T-helper 2 cell treated with Interferon-gamma antibody and Interleukin-4, amounts not matched to agents 100 ng/mL and 5 ng/mL, for 36 hours (primary cell): ENCODE results near the gene MYH14. TPM values are rescaled to one million over a fixed set of nuclear protein-coding genes. Genes with fewer than 3 reads are reported as not detected.

Source experiments
- intact Hi-C: fragments of 100-400 bp; cut with micrococcal nuclease; formaldehyde crosslinking; loops from one replicate; pipeline ENCODE4 v1.15.1; 2023
- total RNA-seq: library from RNA; stranded (reverse); gene quantifications from 2 replicates; pipeline ENCODE4 v1.2.3, GENCODE V29; 2022

MYH14 gene
- total RNA-seq, 1 donor from 2014 or later, result not detected

GRCh38 chr19:50288954-50289353 is 85.5 kb downstream of the MYH14 start:
- intact Hi-C loops, result no loop called here

- intact Hi-C loops, result no loop called here
Observed at GRCh38 chr19:50290011-50290410, 86.6 kb downstream of the MYH14 start.

- intact Hi-C loops, result no loop called here
Observed at GRCh38 chr19:50290775-50291174, 87.4 kb downstream of the MYH14 start.

- intact Hi-C loops, result no loop called here
Observed at GRCh38 chr19:50292216-50292827, 88.9 kb downstream of the MYH14 start.

DNA sequence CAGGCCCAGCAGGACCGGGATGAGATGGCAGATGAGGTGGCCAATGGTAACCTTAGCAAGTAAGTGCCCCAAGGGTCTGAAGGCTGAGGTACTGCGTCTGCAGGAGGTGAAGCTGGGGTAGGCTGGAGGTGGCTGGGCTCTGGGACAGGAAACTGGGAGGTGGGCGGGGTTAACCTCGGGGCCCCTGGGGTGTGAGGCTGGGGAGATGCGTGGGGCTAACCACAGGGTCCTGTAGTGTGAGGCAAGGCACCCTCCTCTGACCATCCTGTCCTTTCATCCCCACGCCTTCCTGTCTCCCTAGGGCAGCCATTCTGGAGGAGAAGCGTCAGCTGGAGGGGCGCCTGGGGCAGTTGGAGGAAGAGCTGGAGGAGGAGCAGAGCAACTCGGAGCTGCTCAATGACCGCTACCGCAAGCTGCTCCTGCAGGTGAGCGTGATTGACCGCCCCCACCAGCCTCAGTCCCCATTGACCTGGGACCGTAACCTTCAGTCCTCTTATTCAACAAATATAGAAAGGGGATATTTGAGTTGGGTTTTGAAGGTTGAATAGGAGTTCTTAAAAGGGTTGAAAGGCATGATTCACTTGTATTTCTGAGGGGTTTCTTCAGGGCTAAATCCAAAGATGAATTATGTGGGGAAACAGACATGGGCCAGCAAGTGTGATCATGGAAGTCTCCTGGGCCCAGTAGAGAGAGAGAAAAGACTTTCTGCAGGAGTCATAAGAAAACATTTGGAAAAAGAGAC is 90.0 kb downstream of the MYH14 start:
- intact Hi-C loops, result no loop called here

DNA sequence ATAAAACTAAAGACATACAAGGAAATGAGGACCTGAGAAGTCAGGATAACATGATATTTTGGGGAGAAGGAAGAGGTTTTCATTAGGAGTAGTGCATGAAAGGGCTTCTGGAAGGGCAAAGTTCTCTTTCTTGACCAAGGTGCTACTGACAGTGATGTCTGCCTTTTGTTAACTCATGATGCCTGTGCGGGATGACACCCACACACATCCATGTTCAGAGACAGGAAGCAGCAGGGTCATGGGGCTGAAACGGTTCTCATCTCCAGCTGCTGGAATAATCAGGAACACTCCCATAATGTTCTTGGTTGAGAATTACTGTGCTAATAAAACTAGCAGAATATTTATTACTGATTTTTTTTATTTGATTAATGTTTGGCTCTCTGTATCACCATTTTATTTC is 96.6 kb downstream of the MYH14 start:
- intact Hi-C loops, result no loop called here

GRCh38 chr19:50300814-50301606 is 97.6 kb downstream of the MYH14 start:
- intact Hi-C loops, result no loop called here

DNA sequence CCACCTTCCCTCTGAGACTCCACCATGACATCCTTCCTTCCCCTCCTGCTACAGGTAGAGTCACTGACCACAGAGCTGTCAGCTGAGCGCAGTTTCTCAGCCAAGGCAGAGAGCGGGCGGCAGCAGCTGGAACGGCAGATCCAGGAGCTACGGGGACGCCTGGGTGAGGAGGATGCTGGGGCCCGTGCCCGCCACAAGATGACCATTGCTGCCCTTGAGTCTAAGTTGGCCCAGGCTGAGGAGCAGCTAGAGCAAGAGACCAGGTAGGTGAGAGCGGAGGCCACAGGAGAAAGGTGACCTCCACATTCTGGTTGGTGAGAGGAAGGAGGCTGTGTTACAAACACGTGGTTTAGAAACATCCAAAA is 98.2 kb downstream of the MYH14 start:
- intact Hi-C loops, result no loop called here

DNA sequence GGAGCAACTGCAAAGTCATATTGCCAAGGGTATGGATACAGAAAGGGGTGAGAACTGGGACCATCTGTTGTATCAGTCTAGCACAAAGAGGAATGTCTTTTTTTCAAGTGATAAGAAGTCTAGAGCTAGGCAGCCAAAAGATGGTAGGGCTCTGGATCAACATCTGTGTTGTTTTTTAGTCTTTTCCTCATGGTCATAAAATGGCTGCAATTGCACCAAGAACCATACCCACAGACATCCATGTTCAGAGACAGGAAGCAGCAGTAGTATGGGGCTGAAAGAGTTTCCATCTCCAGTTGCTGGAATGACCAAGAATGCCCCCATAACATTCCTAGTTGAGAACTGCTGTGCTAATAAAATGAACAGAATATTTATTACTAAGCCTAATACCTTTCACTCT is 100.1 kb downstream of the MYH14 start:
- intact Hi-C loops, result no loop called here

DNA sequence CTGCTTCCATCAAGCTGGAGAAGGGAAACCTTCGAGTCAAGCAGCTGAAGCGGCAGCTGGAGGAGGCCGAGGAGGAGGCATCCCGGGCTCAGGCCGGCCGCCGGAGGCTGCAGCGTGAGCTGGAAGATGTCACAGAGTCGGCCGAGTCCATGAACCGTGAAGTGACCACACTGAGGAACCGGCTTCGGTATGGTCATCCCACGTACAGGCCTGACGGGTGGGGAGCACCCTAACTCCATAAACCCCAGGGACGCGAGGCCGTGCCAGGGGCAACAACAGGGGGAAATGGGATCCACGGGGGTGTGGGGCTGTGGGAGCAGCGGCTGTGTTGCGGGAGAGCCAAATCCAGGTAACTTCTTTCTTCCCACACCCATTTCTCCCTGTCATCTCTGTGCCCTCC is 105.6 kb downstream of the MYH14 start:
- intact Hi-C loops, result no loop called here

DNA sequence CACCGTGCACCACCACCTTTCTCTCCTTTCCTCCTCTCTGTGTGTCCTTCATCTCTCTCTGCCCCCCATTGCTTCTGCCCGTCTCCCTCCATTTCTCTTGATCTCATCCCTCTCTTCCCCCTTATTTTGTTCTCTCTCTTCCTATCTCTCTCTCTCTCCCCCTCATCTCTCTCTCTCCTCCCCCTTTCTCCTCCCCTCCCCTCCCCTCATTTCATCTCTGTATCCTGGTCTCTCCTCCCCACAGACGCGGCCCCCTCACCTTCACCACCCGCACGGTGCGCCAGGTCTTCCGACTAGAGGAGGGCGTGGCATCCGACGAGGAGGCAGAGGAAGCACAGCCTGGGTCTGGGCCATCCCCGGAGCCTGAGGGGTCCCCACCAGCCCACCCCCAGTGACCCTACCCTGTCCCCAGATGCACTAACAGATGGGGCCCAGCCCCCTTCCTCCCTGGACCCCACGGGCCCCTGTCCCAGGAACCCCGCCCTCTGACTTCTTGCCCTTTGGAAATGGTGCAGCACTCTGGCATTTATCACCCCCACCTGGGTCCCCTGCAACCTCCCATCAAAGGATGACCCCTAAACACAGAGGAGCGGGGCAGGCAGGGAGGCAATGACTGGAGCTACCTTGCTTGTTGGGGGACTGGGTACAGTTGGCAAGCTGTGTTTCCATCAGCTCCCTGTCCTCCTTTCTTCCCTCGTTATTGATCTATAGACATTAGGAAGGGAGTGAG is 106.1 kb downstream of the MYH14 start:
- intact Hi-C loops, result no loop called here

DNA sequence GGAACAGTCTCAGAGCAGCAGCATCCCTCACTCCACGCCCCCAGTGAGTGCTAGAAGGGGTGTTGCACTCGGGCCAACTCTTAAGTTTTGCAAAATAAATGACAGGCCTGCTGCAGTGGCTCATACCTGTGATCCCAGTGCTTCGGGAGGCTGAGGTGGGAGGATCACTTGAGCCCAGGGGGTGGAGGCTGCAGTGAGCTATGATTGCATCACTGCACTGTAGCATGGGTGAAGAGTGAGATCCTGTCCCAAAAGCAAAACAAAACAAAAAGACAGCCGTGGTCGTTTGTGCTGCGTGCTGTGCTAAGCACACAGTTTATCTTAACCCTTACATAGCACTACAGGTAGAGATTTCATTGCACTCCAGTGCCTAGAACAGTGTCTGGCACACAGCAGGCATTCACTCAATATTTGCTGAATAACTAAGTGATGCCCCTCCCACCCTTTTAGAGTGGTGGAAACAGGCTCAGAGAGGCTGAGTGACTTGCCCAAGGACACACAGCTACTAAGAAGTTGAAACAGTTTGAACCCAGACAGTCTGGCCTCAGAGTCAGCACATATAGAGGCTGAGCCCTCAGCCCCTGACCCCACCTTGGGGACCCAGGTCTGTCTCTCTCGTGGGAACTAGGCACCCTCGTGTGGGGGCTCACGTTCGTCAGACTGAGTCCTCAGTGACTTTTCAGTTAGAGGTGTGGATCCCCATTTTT is 107.5 kb downstream of the MYH14 start:
- intact Hi-C loops, result no loop called here

- intact Hi-C loops, result no loop called here
Observed at GRCh38 chr19:50311723-50312635, 108.6 kb downstream of the MYH14 start.

- intact Hi-C loops, result no loop called here
Observed at GRCh38 chr19:50312967-50313811, 109.8 kb downstream of the MYH14 start.

GRCh38 chr19:50313812-50314536 is 110.6 kb downstream of the MYH14 start:
- intact Hi-C loops, result no loop called here

GRCh38 chr19:50314724-50315708 is 111.6 kb downstream of the MYH14 start:
- intact Hi-C loops, result no loop called here

DNA sequence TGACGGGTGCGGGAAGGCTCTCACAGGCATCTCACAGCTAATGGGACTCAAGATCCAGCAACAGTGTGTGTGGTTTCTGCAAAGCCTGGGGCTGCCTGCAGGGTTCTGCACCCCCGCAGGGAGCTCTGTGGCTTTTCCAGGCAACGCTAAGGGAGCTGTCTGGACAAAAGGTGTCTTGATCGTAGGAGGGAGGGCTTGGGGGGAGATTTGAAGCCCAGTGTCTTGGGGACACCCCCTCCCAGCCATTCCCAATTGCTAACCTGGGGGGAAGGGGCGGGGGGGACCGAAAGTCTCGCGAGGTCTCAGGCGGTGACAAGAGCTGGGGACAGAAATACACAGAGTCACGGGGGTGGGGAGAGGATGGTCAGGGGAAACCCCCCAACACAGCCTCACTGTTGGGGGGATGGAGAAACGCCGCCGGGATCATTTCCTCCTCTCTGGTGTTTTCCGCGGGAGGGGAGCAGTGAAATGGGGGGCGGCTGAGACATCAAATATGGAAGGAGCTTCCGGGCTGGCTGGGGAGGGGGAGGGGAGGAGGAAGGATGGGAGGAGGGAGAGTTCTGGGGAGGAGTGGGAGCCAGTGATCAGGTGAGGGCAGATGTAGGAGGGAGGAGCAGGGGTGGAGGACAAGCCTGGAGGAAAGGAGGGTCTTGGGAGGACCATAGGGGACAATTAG is 112.5 kb downstream of the MYH14 start:
- intact Hi-C loops, result no loop called here
